GM19455 (cell line): Measurements from ENCODE around the gene SCG3.

Experiments
- ATAC-seq: cut with Tn5 transposase; IDR thresholded peaks from one replicate; pipeline ENCODE4 v1.9.1; 2021; ENCODE audit not compliant: unreplicated experiment

The SCG3 gene

GRCh38 chr15:51677452-51677851 is 3.9 kb upstream of the SCG3 start:
- no peak for ATAC-seq

- no peak for ATAC-seq
Measured at GRCh38 chr15:51678096-51678495, 3.2 kb upstream of the SCG3 start.

- ATAC-seq = no peak
Measured at GRCh38 chr15:51680321-51680720, 982 bp upstream of the SCG3 start.

- ATAC-seq = no peak
Measured at GRCh38 chr15:51687565-51687964, 6.3 kb downstream of the SCG3 start.

- no peak for ATAC-seq
Measured at GRCh38 chr15:51688863-51689262, 7.6 kb downstream of the SCG3 start.

- no peak for ATAC-seq
Measured at GRCh38 chr15:51692154-51692553, 10.9 kb downstream of the SCG3 start.

- no peak for ATAC-seq
Measured at GRCh38 chr15:51696566-51696965, 15.3 kb downstream of the SCG3 start.

- no peak for ATAC-seq
Measured at GRCh38 chr15:51697163-51697562, 15.9 kb downstream of the SCG3 start.

GRCh38 chr15:51699373-51699772 is 18.1 kb downstream of the SCG3 start:
- ATAC-seq = no peak

- no peak for ATAC-seq
Measured at GRCh38 chr15:51702710-51703109, 21.4 kb downstream of the SCG3 start.

- ATAC-seq = no peak
Measured at GRCh38 chr15:51706291-51706690, 25.0 kb downstream of the SCG3 start.

GRCh38 chr15:51706926-51707608 is 25.8 kb downstream of the SCG3 start:
- no peak for ATAC-seq

GRCh38 chr15:51708013-51708412 is 26.7 kb downstream of the SCG3 start:
- no peak for ATAC-seq

- ATAC-seq = no peak
Measured at GRCh38 chr15:51709031-51709430, 27.7 kb downstream of the SCG3 start.

- ATAC-seq = no peak
Measured at GRCh38 chr15:51714162-51714561, 32.9 kb downstream of the SCG3 start.

- ATAC-seq = no peak
Measured at GRCh38 chr15:51714911-51715310, 33.6 kb downstream of the SCG3 start.

- ATAC-seq = no peak
Measured at GRCh38 chr15:51718219-51718618, 36.9 kb downstream of the SCG3 start.

GRCh38 chr15:51718746-51719145 is 37.4 kb downstream of the SCG3 start:
- ATAC-seq = no peak

- ATAC-seq = no peak
Measured at GRCh38 chr15:51720201-51720995, 39.1 kb downstream of the SCG3 start.

- ATAC-seq = no peak
Measured at GRCh38 chr15:51721199-51721960, 40.1 kb downstream of the SCG3 start.

GRCh38 chr15:51724199-51724598 is 42.9 kb downstream of the SCG3 start:
- no peak for ATAC-seq

- ATAC-seq = no peak
Measured at GRCh38 chr15:51724673-51725072, 43.4 kb downstream of the SCG3 start.
